Fibroblast of skin of scalp (primary cell): ENCODE data around the gene ZNF414.
"Not testable (repeated sequence)": the region's sequence is repeated elsewhere in the genome, so short reads cannot be mapped to it uniquely, and the experiment has no call there.

Experiments used
- DNase-seq: peaks from one replicate; pipeline ENCODE4 v3.0.0-alpha.2; 2013

Gene ZNF414

DNA sequence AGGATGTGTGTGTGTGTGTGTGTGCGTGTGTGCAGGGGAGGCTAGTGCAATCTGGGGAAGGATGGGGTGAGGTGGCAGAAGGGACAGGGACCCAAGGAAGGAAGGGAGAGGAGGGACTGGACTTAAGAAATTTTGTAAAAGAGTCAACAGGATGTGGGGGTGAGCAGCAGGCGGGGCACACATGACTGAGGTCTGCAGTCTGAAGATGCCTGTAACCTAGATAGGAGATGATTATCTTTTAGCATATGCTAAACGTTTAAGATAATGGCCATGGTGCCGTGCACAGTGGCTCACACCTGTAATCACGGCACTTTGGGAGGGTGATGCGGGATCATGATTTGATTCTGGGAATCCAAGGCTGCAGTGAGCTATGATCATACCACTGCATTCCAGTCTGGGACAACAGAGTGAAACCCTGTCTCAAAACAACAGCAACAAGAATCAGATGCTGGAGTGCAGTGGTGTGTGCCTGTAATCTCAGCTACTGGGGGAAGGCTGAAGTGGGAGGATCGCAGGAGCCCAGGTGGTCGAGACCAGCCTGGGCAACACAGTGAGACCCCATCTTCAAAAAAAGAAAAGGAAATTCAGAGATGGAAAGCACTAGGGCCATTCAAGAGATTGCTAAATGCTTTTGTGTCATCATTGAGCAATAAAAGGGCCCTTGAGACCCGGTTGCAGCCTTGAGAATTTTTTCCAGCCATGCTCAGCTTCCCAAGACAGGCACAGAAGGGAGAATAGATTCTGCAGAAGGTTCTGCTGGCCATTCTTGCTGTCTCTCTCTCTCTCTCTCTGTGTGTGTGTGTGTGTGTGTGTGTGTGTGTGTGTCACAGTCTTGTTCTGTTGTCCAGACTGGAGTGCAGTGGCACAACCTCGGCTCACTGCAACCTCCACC lies 3.8 kb upstream of the ZNF414 start:
- peak; percentile 40 for DNase-seq

DNA sequence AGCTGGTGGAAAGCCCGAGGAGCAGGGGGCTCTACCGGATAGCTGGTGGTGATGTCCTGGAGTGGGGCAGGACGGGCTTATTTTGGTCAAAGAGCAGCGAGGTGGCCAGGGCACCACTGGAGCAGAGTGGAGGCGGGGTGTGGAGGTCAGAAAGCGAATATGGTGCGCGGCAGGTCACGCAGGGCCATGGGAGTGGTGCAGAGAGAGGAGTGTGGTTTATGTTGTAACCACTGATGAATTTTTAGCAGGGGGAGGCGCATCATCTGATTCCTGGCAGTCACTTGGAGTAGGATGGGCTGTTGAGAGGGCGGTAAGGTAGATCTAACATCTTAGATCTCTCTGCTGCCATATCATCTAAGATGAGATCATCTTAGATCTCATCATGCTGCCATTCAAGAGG lies 1.4 kb upstream of the ZNF414 start:
- no peak for DNase-seq

DNA sequence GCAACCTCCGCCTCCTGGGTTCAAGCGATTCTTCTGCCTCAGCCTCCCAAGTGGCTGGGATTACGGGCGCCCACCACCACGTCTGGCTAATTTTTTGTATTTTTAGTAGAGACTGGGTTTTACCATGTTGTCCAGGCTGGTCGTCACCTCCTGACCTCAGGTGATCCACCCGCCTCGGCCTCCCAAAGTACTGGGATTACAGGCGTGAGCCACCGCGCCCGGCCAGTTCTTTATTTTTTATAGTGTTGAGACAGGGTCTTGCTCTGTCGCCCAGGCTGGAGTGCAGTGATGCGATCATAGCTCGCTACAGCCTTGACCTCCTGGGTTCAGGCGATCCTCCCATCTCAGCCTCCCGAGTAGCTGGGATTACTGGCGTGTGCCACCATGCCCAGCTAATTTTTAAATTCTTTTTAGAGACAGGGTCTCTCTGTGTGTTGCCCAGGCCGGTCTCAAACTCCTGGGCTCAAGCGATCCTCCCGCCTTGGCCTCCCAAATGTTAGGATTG lies 590 bp upstream of the ZNF414 start:
- not testable (repeated sequence) for DNase-seq

DNA sequence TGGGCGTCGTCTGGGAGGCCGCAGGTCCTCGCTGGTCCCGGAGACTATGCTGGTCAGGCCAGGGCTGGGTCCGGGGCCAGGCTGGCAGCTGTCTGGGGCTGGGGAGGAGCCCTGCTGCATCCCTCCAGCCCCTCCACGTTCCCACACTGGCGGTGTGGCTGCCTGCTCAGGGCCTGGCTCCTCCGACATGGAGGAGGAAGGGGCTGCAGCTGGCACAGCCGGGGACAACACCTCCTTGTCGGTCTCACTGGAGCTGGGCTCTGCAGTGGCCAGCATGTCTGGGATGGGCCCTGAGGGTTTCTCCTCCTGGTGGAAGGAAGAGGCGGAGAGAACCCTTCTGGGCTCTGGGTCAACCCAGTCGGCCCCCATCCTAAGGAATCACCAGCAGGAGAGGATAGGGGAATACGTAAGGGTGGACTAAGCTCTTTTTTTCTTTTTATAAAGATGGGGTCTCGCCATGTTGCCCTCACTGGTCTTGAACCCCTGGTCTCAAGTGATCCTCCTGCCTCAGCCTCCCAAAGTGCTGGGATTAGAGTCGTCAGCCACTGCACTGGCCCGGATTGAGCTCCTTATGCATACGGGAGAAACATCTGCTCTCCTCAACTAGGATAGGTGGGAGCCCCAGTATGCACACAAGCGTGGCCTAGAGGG lies 806 bp downstream of the ZNF414 start:
- DNase-seq: no peak

DNA sequence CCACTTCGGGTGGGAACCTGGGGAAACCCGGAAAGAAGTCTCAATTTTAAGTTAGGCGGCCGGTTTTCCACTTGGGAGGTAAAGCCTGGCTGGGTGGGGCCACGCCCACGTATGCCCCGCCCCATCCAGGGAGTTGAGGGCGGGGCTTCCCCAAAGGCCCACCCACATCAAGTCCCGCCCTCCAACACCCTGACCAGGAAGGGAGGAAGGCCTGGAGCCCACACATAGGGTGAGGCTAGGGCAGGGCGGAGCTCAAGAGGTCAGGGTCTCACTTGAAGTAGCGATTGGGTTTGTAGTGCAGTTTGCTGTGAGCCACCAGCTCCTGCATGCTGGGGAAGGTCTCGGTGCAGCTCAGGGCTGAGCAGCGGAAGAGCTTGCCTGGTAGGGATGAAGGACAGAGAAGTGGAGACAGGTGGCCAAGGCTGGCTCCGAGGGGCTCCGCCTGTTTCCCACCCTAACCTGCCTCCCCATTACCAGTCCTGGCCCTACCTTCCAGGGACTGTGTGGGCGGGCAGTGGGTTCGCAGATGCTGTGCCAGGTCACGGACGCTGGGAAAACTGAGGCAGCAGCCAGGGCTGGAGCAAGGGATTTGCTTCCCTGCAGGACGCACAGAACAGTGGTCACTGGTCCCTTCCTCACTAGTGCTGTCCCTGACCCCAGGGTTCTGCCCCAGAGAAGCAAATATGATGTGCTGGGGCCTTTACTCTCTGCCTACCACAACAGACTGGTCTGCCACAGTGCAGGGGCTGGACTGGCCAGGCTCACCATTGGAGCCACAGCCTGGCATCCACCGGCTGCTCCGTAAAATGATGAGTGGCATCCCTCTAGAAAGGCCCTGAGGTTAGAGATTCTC lies 1.6 kb downstream of the ZNF414 start:
- DNase-seq: peak; percentile 31

DNA sequence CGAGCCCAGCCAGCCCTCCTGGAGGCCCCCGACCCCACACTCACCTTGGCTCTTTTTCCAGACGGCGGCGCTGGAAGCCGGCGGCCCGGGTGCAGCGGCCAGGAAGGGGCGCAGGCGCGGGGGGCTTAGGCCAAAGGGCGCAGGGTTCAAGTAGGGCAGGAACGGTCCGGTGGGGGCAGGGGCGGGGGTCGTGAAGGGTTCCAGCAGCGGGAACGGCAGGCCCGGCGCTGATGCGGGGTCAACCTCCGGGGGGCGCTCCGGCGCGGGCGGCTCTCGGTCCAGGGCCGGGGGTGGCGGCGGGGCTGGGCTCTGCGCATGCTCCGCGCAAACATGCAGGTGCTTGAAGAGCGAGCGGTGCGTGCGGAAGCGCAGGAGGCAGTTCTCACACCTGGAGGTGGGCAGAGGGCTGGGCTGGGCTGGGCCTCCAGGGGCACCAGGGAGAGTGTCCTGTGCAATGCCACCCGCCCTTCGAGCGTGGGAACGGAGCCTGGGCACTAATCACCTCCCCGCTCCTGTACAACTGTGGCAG lies 2.3 kb downstream of the ZNF414 start:
- DNase-seq: no peak

DNA sequence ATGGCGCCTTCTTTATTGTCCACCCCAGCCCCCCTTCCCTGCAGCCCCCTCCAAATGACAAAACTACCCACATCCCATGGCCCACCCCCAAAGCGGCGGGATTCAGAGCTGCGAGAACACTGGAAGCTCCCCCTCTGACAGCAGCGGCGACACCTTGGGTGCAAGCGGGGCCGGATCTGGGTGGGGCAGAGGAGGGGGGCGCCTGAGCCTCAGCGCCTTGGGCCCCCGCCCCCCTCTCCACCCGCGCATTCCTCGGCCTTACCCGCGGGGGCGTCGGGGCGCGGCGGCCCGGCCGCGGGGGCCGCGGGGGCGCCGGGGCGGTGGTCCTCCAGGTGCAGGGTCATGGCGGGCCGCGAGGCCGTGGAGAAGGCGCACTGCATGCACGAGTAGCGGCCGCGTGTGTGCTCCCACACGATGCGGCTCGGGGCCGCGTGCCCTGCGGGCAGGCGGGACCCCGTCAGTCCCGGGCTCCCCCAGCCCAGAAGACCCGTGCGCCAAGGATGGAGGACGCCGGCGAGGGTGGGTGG lies 3.3 kb downstream of the ZNF414 start:
- no peak for DNase-seq

DNA sequence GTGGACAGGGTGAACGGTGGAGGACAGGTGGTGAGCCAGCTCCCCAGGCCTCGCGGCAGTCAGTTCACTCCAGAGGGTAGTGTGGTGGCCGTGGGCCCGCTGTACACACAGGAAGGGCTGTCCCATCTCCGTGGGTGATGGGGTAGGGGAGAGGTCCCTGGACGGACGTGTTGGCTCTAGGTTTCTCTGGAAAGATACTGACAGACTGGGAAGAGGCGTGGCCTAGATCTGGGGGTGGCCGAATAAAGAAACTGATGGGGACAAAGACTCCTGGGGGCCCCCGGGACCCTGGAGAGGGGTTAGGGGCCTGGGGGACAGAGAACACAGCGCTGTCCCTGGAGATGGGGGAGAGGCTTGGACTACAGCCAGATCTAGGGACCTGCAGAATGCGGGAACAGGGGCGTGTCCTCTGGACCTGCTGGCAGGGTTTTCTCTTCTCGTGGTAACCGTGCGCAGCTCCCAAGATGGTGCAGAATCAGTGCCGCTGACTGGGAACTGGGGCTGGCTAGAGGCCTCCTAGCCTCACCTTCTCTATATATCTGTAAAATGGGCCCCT lies 7.5 kb downstream of the ZNF414 start:
- no peak for DNase-seq

DNA sequence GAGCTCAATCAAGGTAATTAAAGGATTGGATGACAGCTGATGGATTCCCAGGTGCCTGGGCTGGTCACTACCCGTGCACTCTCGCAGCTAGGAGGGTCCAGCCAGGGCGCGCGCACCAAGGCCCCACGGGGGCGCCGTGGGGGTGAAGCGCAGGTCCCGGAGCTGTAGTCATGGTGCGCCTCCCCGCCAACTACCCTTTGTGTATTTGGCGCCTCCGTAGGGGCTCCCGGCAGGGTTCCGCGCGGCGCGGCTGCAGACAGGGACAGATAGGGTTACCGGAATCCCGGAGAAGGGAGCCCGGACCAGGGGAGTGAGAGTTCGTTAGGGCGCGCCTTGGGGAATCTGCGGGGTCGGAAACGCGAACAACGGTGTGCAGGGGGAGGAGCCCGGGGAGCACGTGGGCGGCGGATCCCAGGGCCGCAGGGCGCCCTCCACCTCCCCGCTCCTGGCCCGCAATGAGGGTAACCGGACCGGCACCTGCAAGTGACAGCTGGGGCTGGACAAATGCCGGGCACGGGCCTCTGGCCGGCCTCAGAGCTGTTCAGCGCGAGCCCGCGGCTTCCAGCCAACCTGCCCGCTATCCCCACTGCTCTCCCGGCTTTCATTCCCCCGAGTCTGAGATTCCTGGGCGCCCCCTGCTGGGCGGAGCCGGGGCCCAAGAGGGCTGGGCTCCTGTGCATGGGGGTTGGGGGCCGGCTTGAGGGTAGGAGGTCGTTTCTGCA lies 8.1 kb downstream of the ZNF414 start:
- DNase-seq: peak; percentile 68

DNA sequence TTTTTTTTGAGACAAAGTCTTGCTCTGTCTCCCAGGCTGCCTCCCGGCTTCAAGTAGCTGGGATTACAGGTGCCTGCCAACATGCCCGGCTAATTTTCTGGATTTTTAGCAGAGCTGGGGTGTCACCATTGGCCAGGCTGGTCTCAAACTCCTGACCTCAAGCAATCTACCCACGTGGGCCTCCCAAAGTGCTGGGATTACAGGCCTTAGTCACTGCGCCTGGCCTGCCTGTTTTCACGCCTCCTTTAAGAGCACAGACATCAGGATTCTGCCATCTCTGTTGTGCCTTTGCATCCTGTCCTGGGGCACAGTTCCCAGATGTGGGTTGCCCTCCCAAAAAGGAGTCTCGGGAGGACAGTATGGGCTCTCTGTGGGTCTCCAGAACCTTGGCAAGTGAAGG lies 9.0 kb downstream of the ZNF414 start:
- DNase-seq: no peak

DNA sequence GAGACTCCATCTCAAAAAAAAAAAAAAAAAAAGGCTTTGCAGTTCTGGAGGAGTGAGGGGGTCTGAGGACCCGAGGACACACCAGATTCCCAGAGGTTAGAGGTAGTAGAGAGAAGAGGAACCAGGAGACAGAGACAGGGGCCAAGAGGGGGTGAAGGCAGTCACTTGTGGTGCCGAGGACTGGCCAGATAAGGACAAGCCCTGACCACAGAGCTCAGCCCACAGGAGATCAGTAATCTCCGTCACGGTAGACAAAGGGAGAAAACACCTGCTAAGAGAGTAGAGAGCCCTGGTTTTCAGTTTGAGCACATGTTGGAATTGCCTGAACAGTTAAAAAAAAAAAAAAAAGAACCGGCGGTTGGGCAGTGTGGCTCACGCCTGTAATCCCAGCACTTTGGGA lies 9.8 kb downstream of the ZNF414 start:
- DNase-seq: no peak

DNA sequence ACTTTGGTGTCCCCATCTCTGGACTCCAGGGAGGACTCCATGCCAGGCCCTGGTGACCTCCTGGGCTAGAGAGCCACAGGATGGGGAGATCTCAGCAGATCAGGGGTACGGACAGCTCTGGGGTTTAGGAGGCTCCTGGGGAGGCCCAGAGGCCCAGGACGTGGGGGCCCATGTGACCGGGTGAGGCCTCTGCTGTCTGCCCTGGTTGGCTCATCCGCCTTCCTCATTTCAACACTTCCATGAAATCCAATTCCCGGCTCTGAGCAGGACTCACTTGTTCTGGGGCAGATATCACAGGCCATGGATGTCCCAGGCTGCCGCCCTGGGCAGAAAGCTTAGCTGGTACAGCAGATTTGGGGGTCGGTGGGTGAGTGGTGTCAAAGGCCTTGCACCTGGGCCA lies 10.5 kb downstream of the ZNF414 start:
- DNase-seq: no peak

DNA sequence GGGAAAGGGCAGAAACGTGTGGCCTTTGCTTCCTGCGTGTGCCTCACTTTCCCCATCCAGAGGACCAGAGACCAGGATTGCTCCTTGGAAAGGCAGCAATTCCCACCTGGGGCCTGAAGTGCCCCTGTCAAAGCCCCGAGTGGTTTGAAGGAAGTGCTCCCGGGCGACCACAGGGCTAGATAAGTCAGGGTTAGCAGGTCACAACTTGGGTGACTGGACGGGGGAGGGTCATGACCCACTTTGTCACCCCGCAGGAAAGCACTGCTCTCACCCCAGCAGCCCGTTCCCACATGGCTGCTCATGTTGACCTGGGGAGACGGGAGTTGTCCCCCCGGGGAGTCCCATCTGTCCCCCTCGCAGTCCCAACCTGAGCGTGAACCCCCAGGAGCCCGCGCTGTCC lies 12.0 kb downstream of the ZNF414 start:
- no peak for DNase-seq

DNA sequence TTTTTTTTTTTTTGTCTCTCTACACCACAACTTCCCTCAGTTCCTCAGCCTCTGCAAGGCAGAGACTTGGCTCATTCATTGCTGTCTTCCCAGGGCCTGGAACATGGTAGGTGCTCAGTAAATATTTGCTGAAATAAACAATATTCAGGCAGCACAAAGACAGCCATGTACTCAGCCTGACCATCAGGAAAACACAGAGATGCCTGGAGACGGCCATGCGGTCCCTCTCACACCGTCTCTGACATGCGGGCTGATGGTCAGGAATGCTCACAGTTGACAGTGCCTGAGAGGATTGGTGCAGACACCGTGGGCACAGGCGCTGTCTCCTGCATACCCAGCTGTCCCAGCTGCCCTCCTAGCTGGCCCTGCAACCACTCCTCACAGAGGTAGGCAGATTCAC lies 12.5 kb downstream of the ZNF414 start:
- DNase-seq: no peak

DNA sequence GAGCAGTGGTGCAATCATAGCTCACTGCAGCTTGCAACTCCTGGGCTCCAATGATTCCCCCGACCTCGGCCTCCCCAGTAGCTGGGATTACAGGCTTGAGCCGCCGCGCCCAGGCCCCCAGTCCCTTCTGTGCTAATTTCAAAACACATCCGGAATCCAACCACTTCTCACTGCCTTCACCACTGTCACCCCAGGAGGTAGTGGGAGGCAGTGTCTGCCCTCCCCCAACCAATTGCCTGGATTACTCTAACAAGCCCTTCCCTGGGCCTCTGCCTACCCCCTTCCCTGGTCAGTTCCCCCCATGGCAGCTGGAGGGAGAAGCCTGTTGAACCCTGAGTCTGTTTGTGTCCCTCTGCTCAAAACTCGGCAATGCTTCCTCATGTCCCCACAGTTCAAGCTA lies 13.8 kb downstream of the ZNF414 start:
- DNase-seq: peak; percentile 43

DNA sequence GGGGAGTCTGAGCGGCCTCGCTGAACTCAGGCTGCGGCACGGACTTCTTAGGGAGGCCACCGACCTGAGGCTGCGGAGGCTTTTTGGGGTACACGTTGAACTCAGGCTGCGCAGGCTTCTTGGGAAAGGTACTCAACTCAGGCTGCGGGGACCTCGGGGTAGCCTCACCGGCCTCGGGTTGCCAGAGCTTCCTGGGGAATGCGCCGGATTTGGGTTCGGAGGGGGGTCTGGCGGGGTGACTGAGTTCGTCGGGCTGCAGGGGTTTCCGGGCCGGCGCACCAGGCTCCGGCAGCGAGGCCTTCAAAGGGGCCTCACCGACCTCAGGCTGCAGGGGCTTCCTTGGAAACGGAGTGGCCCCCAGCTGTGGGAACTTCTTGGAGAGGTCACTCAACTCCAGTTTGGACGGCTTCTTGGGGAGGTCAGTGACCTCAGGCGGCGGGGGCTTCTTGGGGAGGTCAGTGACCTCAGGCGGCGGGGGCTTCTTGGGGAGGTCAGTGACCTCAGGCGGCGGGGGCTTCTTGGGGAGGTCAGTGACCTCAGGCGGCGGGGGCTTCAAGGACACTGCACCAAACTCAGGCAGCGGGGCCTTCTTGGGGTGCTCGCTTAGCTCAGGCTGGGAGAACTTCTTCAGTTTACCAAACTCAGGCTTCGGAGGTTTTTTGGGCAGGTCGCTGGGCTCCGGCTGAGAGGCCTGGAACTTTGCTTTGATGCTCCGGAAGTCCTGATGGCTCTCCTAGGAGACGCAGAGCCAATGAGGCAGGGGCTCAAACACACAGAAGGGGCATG lies 14.7 kb downstream of the ZNF414 start:
- no peak for DNase-seq

DNA sequence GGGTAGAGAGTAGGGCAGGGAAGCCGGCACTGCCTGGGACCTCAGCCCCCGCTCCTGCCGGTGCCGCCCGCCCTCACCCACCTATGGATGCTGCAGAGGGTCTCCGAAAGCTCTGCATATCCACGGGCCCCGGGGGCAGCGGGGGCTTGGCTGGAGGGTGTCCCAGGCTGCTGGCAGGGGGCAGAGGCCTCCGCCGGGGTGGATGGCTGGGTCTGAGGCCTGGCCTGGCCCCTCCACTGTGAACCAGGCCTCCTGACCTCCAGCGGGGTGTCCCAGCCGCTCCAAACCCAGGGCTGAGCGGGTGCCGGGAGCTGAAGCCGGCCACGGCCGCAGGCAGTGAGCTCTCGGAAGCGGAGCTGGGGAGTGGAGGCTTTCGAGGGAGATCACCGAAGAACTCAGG lies 15.7 kb downstream of the ZNF414 start:
- DNase-seq: no peak

DNA sequence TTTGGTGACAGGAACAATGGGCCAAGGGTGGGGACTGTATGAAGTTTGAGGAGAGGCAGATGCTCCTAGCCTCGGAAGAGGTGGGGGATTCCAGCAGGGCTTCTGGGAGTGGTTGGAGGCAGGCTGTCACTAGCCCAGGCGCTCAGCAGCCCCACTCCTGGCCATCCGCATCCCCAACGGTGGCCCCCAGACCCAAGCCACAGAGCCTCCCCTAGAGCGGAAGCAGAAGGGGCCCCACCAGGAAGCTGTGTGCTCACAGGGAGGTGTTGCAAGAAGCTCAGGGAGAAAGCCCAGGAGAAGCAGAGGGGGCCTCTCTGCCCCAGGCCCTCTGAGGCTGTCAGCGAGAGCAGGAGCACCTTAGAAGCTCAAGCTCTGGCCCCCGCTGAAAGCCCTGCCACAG lies 19.8 kb downstream of the ZNF414 start:
- DNase-seq: no peak

DNA sequence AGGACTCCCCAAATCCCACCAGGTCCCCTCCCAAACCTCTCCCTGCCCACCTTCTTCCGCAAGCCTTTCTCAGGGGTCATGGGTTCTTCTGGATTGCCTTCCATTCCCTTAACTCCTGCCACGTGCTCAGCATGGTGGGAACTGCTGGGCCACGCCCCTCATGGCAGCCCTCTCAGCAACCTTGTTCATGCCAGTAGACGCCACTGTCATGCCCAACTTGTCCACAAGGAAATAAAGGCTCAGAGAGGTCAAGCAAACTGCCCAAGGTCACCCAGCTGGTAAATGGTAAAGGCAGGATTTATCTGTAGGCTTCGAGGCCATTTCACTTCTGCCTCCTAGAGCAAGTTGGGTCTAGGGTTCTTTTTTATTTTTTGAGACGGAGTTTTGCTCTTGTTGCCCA lies 22.4 kb downstream of the ZNF414 start:
- DNase-seq: no peak

DNA sequence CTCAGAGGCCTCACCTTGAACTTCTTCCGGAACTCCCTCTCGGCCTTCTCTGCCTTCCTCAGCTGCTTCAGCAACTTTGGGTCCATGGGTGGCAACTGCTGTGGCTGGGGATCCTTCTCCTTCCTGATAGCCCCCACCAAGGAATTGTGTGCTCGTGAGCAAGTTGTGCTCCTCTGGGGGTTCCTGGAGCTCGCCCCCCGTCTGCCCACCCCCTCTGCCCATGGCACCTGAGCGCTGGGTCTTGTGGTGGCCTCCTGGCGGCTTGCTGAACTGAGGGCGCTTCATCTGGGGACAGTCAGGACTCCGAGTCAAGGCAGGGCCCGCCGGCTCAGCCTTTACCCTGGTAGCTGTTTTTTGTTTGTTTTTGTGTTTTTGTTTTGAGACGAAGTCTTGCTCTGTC lies 23.1 kb downstream of the ZNF414 start:
- no peak for DNase-seq

DNA sequence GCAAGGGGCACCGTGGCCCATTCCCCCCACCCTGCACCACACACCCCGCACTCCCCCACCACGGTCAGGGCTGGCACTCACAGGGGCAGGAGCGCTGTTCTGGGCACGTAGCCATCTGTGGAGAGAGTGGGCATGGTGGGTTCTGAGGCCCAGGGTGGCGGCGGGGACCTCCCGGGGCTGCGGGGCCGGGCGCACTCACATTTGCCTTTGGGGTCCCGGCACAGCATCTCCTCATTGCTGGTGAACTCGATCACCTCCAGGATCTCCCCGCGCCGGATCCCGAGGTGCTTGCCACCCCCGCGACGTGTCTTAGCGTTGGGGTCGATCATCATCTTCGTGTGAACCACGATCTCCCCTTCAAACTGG lies 23.6 kb downstream of the ZNF414 start:
- DNase-seq: no peak
